ENCODE measurements around the gene ZDHHC12.

DNA sequence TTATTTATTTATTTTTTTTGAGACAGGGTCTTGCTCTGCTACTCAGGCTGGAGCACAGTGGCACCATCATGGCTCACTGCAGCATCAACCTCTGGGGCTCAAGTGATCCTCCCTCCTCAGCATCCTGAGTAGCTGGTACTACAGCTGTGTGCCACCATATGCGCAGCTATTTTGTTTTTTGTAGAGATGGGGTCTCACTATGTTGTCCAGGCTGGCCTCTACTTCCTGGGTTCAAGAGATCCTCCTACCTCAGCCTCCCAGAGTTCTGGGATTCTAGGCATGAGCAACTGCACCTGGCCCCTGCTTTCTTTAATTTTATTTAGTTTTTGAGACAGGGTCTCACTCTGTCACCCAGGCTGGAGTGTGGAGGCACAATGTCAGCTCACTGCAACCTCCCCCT lies 19.5 kb upstream of the ZDHHC12 start:
- TF ChIP-seq, protein P1, sequence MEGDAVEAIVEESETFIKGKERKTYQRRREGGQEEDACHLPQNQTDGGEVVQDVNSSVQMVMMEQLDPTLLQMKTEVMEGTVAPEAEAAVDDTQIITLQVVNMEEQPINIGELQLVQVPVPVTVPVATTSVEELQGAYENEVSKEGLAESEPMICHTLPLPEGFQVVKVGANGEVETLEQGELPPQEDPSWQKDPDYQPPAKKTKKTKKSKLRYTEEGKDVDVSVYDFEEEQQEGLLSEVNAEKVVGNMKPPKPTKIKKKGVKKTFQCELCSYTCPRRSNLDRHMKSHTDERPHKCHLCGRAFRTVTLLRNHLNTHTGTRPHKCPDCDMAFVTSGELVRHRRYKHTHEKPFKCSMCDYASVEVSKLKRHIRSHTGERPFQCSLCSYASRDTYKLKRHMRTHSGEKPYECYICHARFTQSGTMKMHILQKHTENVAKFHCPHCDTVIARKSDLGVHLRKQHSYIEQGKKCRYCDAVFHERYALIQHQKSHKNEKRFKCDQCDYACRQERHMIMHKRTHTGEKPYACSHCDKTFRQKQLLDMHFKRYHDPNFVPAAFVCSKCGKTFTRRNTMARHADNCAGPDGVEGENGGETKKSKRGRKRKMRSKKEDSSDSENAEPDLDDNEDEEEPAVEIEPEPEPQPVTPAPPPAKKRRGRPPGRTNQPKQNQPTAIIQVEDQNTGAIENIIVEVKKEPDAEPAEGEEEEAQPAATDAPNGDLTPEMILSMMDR (IDR thresholded peaks at IDR 0.05; ENCODE audit: insufficient read depth, low read length, poor library complexity, severe bottlenecking) = no peak
- no peak for TF ChIP-seq EZH2phosphoT487 (conservative IDR thresholded peaks at IDR 0.05; ENCODE audit: low read length)

All from SU-DHL-6 (cell line).